ENCODE data around the gene FNDC8. TPM values are rescaled to one million over a fixed set of nuclear protein-coding genes. Genes with fewer than 3 reads are reported as not detected.
A peak's percentile ranks its signal among the peaks of the same experiment; 100 is the strongest.

Gene FNDC8
- total RNA-seq, 4 donors from 2014 or later = not detected

DNA sequence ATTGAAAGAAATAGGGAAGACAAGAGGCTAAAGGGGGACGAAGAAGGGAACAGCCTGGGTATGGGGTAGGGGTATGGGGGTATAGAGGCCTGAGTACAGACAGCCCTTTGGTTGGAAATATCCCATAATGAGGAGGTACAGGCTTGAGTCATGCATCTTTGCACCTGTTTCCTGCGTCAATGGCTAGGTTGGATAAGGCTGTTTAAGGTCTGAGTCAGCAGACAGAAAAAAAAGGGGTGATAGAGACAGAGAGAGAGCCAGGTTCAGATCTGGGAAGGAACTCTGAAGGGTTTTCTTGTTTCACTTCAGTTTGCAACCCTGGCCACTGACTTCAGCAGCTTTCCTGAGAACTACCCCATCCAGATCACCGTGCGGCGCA is 8.5 kb downstream of the FNDC8 start:
- no peak for DNase-seq
- H3K27me3 ChIP-seq = no peaks in the 10 kb centered on the region
- no peak overlapping the region for H3K4me3 ChIP-seq
- H3K4me1 ChIP-seq = no peaks in the 10 kb centered on the region
- no peak for TF ChIP-seq POLR2A (IDR thresholded peaks at IDR 0.05)
- TF ChIP-seq, protein P1, sequence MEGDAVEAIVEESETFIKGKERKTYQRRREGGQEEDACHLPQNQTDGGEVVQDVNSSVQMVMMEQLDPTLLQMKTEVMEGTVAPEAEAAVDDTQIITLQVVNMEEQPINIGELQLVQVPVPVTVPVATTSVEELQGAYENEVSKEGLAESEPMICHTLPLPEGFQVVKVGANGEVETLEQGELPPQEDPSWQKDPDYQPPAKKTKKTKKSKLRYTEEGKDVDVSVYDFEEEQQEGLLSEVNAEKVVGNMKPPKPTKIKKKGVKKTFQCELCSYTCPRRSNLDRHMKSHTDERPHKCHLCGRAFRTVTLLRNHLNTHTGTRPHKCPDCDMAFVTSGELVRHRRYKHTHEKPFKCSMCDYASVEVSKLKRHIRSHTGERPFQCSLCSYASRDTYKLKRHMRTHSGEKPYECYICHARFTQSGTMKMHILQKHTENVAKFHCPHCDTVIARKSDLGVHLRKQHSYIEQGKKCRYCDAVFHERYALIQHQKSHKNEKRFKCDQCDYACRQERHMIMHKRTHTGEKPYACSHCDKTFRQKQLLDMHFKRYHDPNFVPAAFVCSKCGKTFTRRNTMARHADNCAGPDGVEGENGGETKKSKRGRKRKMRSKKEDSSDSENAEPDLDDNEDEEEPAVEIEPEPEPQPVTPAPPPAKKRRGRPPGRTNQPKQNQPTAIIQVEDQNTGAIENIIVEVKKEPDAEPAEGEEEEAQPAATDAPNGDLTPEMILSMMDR (IDR thresholded peaks at IDR 0.05) = no peak
- no peaks in the 10 kb centered on the region for H3K9me3 ChIP-seq
- H3K27ac ChIP-seq = no peak overlapping the region
- H3K36me3 ChIP-seq = peaks cover 0 to 30% (median 0%) of the 10 kb centered on the region in 3 donors

DNA sequence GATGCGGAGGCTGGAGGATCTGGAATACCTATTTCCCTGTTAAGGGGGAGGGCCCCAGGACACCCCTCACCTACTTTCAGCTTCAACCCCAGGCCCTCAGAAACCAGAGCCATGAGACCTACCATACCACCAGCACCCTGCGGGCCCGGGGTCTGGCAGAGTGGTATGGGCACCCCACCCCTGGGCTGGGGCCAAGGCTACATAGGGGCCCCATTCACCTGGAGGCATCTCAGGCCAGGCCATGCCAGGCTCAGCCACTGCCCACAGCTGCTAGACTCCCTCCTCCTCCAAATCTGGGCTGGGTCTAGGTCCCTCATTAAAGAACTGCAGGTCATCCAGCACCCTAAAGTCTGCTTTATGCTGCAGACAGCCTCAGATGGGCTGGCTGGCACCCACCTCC is 9.0 kb downstream of the FNDC8 start:
- no peak overlapping the region for H3K4me3 ChIP-seq
- TF ChIP-seq POLR2A (IDR thresholded peaks at IDR 0.05) = no peak
- TF ChIP-seq, protein P1 (IDR thresholded peaks at IDR 0.05) = no peak
- no peaks in the 10 kb centered on the region for H3K4me1 ChIP-seq
- H3K9me3 ChIP-seq = no peaks in the 10 kb centered on the region
- H3K27ac ChIP-seq = no peak overlapping the region
- no peak for DNase-seq
- H3K36me3 ChIP-seq = peaks cover 0 to 34% (median 0%) of the 10 kb centered on the region in 3 donors
- H3K27me3 ChIP-seq = no peaks in the 10 kb centered on the region

DNA sequence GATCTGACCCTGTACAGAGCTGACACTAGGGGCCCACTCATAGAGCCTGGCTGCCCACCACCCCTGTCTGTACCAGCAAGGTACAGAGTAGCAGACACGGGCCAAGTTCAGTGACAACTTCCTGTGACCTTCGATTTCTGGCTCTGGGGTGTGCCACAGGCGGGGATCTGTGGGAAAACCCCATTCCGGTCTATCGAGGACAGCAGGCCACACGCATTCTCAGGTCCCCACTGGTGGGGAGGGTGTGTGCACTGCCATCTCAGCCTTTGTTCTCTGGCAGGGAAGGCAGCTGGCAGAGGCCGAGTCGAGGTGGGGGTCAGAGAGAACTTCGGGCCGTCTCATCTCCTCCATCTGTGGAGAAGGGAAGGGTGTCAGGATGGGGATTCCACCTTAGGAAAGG is 10.7 kb downstream of the FNDC8 start:
- DNase-seq = peak in 1 of 3 donors; percentile 54
- no peak overlapping the region for H3K27ac ChIP-seq
- H3K4me3 ChIP-seq = no peak overlapping the region
- no peak for TF ChIP-seq POLR2A (IDR thresholded peaks at IDR 0.05)
- TF ChIP-seq, protein P1 (IDR thresholded peaks at IDR 0.05) = no peak
- H3K9me3 ChIP-seq = no peaks in the 10 kb centered on the region
- H3K4me1 ChIP-seq = no peaks in the 10 kb centered on the region
- no peaks in the 10 kb centered on the region for H3K27me3 ChIP-seq
- H3K36me3 ChIP-seq = peaks cover 0 to 51% (median 0%) of the 10 kb centered on the region in 3 donors

DNA sequence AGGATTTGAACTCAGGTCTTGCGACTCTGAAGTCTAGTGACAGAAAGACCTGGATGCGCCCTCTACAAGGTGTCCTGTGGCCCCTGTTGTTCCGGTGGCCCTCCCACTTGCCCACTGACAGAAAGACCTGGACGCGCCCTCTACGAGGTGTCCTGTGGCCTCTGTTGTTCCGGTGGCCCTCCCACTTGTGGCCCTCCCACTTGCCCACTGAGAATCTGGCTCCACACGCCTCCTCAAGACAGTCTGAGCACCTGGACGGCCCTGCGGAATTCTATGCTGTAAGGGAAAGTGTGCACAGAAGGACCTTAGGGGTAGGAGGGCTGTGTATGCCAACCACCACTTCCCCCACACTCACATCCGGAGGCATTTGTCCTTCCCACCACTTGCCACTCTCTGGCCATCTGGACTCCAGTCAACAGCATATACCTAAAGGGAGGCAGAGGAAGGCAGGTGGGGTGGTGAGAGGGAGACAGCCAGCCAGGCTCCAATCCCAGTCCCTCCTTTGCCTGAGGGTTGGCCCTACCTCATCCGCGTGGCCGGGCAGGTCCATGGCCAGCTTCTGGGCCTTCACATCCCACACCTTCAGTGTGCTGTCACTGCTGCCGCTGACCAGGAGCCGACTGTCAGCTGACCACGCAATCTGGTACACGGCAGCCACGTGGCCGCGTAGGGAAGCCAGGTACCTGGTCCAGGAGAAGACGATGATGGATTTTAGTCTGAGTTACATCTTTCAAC is 11.6 kb downstream of the FNDC8 start:
- no peaks in the 10 kb centered on the region for H3K27me3 ChIP-seq
- no peaks in the 10 kb centered on the region for H3K4me1 ChIP-seq
- no peak overlapping the region for H3K4me3 ChIP-seq
- no peak for TF ChIP-seq POLR2A (IDR thresholded peaks at IDR 0.05)
- TF ChIP-seq, protein P1 (IDR thresholded peaks at IDR 0.05) = no peak
- H3K9me3 ChIP-seq = no peaks in the 10 kb centered on the region
- DNase-seq = no peak
- H3K27ac ChIP-seq = no peak overlapping the region
- peaks cover 0 to 60% (median 0%) of the 10 kb centered on the region in 3 donors for H3K36me3 ChIP-seq

DNA sequence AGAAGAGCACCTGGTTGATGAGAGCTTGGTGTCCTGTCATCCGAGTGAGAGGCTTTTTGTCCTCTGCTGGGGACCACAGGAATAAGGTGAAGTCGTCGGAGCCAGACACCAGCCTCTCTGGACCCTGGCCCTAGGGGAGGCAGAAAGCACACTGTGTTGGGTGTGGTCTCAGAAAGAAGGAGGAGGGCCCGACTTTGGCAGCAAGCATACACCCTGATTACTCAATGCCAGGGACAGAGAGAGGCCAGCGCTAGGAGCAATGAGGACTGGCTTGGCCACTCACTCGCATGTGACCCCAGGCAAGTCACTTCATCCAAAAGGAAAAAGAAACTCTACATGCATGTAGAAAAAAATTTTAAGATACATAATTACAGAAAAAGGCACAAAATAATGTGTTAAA is 13.9 kb downstream of the FNDC8 start:
- no peak for DNase-seq
- Histone ChIP-seq H3K4me3 (no peak overlapping the region), H3K4me1 (no peaks in the 10 kb centered on the region), H3K27me3 (no peaks in the 10 kb centered on the region), H3K36me3 (peaks cover 0 to 70% (median 0%) of the 10 kb centered on the region in 3 donors), H3K9me3 (no peaks in the 10 kb centered on the region), H3K27ac (no peak overlapping the region)
- TF ChIP-seq, protein P1 (IDR thresholded peaks at IDR 0.05) = no peak
- TF ChIP-seq POLR2A (IDR thresholded peaks at IDR 0.05) = no peak

Measured in Peyer's patch (tissue), 4 donors.